HG03108 (cell line): ENCODE measurements around the gene PRELID3B.

Experiments used
- ATAC-seq: cut with Tn5 transposase; IDR thresholded peaks from one replicate; pipeline ENCODE4 v1.9.1; 2021; ENCODE audit warnings: moderate library complexity; ENCODE audit not compliant: unreplicated experiment

Gene PRELID3B

DNA sequence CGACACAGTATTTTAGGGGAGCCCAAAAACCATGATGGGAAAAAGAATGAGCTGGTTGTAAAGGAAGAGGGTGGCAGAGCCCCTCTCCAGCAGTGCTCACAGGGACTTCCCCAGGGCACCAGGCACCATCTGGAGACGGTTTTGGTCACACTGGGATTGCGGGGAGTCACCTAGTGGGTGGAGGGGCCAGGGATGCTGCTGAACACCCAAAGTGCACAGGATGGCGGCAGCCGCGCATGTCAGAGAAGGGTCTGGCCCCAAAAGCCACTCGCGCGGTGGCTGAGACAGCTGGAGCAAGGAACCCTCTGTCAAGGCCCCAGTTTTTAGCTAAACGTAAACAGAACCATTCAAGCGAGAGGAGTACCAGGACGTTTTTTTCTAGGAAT is 46.4 kb downstream of the PRELID3B start:
- no peak for ATAC-seq

DNA sequence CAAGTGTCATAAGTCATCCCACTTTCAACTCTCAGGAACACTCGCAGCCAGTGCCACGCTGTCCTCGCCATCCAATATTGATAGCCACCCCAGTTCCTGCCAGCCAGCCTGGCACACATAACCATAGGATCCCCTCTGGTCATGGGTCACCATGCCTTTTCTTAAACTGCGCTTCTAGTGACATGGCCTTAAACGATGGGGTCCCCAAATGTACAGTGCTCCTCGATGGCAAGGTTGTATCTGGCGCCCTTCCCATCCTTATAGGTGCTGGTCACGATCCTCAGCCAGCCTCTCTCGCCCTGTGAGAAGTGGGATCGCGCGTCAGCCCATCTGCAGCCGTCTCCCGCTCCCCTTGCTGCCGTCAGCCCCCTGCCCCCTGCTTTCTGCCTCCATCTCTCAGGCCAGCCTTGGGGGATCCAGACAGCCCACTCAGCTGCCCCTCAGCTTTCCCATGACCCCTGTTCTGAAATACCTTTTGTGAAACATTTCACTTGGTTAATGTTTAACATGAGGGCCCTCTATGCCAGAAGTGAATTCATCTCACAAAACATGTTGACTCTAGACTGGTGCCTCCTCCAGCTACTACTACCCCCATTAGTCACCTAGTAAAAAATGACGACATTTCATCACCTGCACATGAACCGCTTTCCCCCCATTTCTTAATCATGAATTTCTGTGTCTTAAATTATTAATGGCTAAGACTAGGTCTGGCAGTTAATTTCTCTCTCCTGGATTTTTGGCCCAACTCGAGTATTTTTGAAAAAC is 46.9 kb downstream of the PRELID3B start:
- ATAC-seq = no peak

DNA sequence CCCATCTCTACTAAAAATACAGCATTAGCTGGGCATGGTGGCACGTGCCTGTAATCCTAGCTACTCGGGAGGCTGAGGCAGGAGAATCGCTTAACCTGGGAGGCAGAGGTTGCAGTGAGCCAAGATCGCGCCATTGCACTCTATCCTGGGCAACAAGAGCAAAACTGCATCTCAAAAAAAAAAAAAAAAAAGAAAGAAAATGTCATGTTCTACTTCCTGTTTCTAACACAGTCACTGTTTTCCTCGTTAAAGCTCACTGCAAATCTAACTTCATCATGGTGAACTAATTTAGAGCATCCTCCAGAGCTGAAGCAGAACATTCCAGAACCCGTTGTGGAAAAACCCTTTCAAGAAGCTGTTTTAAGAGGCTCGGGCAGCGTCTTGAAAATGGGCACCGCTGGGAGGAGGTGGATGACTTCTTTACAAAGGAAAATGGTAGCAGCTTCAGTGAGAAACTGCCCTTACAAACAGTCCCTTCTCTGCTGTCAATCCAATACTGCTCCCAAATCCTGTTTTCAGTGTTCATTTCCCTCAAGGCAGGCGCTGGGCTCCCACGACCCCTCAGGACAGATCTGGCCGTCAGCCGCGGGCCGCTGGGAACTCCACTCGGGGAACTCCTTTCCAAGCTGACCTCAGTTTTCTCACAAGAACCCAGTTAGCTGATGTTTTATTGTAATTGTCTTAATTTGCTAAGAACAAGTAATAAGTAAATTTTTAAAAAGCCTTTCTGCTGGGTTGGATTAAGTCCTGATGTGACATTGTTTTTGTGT is 48.0 kb downstream of the PRELID3B start:
- no peak for ATAC-seq

DNA sequence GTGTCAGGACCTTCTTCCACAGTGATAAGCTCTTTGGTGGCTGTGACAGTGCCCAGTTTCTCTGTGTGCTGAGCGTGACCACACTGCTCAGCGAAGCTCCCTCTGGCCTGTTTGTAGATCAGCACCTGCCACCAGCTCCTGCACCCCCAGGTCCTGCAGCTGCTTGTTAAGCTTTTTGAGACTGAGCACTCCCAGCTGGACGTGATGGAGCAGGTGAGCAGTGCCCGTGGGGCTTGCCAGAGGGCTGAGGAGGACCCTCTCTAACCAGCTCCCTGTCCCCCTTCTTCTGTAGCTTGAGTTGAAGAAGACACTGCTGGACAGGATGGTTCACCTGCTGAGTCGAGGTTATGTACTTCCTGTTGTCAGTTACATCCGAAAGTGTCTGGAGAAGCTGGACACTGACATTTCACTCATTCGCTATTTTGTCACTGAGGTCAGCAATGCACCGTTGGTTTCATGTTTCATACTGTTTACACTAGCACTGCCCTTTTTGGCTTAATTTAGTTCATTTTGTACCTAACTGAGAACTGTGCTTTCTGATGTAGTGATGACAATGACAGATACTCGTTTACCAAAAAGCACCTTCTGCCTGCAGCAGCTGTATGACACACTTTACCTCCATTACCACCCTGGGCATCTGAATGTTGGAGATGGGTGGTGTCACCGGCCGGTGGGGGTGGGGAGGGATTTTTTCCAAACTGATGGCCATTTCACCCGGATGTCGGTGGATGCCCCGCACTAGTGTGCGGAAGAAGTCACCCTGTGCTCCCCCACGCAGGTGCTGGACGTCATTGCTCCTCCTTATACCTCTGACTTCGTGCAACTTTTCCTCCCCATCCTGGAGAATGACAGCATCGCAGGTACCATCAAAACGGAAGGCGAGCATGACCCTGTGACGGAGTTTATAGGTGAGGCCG is 49.0 kb downstream of the PRELID3B start:
- no peak for ATAC-seq

DNA sequence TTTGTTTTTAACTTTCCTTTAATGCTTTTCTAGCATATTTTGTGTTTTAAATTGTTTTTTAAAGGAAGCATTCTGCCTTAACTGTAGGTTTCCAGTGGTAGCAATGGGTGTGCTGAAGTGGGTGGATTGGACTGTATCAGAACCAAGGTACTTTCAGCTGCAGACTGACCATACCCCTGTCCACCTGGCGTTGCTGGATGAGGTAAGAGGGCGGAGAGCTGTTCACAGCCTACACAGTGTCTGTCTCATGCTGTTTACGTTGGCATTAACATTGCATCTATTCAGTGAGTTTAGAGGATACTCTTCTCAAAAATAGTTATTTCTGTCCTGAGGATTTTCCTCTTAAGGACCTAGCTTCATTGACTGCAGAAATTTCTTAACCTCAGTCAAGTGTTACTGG is 49.7 kb downstream of the PRELID3B start:
- ATAC-seq = no peak

DNA sequence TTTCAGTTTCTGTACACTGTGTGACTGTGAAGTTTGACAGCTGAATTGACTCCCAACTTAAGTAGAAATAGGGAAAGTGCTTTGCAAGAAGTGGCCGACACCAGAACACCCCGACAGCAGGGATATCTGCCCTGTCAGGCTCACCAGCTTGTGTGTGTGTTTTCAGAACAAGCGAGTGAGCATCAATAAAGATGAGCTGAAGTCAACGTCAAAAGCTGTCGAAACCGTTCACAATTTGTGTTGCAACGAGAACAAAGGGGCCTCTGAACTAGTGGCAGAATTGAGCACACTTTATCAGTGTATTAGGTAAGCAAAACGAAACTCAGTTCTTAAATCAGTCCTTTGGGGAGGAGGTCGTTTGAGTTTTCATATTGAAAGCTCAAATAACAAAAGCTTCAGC is 50.9 kb downstream of the PRELID3B start:
- ATAC-seq = no peak

DNA sequence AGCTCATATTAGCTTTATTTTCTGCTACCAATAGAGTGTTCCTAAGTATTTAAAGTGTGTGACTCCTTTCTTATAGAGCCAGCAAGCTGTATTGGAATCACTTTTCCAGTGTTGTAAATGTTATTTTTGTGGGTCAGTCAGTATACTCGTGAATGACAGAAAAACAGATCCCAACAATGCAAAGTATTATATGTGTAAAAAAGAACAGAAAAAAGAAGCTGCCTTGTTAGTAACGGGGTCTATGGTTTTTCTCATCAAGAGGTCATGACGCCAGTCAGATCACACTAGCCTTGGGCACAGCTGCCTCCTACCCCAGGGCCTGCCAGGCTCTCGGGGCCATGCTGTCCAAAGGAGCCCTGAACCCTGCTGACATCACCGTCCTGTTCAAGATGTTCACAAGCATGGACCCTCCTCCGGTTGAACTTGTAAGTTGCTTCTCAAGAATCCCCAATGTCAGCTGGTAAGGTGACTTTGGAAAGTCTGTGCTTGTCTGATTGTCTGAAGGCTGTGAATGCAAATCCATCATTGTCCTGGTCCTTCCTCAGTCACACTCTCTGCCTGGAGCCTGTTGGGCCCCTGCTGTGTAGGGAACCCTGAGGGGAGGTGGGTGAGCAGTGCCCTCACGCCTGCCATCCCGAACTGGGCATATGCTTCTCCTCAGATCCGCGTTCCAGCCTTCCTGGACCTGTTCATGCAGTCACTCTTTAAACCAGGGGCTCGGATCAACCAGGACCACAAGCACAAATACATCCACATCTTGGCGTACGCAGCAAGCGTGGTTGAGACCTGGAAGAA is 51.7 kb downstream of the PRELID3B start:
- ATAC-seq = no peak

DNA sequence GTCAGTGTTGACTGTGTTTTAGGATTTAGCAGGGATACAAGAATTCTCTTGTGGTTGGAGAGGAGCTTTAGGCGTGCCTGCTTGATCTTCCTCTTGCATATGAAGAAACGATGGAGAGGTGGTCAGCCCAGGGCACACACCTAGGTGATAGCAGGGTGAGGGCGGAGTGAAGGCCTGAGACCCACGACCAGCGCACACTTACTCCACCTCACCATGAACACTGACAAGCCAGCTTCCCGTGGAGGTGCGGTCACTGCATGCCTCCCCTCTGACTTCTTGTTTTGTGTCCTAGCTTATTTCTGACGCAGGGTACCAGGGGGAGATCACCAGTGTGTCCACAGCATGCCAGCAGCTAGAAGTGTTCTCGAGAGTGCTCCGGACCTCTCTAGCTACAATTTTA is 53.4 kb downstream of the PRELID3B start:
- no peak for ATAC-seq

DNA sequence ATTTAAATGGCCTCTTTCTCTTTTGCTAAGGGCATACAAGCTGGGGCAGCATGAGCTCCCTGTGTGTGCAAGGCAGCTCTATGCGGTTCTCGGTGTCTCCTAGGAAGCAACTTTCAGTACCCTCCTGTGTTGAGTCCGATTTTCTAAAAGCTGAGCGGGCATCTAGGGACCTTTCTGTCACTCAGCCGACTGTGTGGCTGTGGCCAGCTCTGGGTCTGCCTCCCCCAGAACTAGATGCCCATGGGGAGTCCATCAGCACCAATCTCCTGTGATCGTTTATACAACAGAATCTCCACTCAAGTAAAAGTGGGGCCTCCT is 54.1 kb downstream of the PRELID3B start:
- ATAC-seq = no peak

DNA sequence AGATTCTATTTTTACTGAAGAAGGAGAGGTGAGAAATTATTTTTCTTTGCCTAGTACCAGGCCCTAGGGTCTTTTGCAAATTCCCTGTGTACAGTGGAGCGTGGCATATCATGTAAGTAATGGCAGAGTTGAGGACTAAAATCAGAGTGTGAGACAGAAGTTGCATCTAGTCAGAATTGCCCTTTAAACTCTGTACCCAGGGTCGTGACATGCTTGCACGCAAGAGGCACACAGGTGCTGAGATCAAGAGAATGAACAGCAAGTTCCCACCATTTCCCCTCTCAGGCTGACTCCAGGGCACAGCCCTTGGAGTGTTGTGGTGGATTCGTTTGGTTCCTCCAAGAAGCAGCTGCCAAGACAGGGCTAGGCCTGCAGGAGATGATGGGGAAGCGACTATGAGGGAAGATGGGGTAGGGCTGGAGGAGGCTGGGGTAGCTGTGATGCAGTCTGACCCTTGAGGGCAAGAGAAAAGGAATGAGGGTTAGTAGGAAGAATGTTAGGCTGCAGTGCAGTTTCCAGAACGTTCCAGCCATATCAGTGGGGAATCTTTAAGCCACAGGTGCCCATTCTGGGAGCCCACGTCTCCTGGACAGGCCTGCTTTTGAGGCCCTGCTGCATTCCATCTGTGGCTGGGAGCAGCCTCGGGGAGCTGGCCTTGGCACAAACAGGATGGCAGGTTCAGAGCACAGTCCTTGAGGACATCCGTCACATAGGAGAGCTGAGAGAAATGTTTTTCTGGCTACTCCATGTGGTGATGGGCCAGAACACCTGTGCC is 54.6 kb downstream of the PRELID3B start:
- ATAC-seq = no peak

DNA sequence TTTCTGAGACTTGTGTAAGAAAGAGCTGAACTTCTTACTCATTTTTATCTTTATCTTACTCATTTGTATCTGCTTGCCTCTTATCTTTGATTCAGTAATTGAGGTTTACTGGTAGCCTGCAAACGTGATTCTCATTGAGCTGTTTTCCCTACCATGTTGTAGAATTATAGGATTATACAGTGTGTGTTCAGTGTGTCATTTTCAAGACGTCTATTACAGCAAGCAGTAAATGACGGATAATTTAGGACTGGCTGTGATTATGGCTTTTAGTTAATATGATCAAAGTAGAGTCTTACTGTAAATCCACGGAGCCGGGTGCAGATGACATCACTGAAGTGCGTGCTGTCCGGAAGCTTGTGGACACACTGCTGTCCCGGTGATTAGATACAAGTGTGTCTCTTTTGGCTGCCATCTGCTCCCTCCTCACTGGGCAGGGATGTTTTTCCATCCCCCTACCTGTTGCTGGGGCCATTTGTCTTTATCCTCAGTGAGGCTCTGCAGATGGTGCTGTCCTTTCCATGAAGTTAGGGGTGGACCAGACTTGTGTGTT is 55.5 kb downstream of the PRELID3B start:
- ATAC-seq = no peak

DNA sequence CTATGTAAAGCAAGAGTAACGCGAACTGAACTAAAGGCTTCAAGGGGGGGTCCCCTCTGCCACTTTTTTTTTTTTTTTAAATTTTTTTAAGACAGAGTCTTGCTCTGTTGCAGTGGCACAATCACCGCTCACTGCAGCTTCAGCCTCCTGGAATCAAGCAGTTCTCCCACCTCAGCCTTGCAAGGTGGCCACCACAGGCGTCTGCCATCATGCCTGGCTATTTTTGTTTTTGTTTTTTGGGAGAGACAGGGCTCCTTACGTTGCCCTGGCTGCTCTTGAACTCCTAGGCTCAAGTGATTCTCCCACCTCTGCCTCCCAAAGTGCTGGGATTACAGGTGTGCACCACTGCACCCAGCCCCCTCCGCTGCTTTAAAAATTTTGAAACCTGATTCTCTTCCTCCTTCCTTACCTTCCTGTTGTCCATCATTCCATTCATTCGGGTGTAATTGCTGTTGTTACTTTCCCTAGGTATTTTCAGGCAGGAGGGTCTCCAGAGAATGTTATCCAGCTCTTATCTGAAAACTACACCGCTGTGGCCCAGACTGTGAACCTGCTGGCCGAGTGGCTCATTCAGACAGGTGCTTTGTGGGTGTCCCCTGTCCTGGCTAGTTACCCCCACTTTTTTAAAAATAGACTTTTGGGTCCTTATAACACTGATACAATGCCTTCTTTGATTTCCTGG is 56.2 kb downstream of the PRELID3B start:
- no peak for ATAC-seq

DNA sequence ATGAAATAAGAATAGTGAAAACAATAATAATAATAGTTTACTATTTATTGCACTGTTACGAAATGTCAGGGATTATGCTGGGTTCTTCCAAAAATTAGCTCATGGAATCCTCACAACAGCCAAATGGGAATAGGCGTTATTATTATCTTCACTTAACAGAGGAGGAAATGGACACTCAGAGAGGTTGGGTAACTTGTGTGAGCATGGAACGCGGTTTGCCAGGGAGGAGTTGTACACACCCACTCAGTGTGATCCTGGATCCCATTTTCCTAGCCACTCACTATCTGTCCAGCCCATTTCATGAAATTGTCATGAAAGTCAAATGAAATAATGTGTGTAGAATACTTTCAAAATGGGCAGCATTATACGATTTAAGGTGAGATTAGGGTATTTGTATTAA is 56.9 kb downstream of the PRELID3B start:
- ATAC-seq = no peak

DNA sequence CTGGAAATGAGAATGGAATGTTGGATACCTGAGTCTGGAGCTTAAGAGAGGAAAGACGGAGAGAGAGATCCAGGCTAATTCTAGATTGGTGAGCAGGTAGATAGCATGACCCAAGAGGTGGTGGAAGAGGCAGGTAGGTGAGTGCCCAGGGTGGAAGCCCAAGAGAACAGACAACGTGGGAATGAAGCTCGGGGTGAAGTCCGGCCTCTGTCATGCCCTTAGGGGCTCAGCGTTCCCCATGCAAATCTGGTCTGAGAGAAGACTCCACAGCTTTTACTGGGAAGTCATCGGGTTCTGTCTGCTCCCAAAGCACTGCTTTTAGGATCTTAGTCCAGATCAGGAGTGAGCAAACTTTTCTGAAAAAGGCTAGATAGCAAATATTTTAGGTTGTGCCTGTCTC is 57.9 kb downstream of the PRELID3B start:
- ATAC-seq = no peak
